Ascending aorta (tissue), 2 donors: ENCODE measurements around the gene PLCH2. TPM values are rescaled to one million over a fixed set of nuclear protein-coding genes. Genes with fewer than 3 reads are reported as not detected.

Experiments
- DNase-seq, 2 donors: peaks; one replicate each; pipeline ENCODE4 v3.0.0-alpha.2; 2019; ENCODE audit warnings: low spot score in 2 of 2
- H3K27ac ChIP-seq, 2 donors: fragments of 200-600 bp; sonication (generic); one replicate each; pipeline ENCODE4 v1.5.1; 2016 to 2017; ENCODE audit warnings: mild to moderate bottlenecking in 1 of 2
- H3K27me3 ChIP-seq: fragments of 200-600 bp; sonication (generic); one replicate; pipeline ENCODE4 v1.5.1; 2017
- H3K36me3 ChIP-seq, 2 donors: fragments of 200-600 bp; sonication (generic); one replicate each; pipeline ENCODE4 v1.5.1; 2016
- H3K4me1 ChIP-seq, 2 donors: fragments of 200-600 bp; sonication (generic); one replicate each; pipeline ENCODE4 v1.5.1; 2016 to 2017; ENCODE audit warnings: mild to moderate bottlenecking in 1 of 2
- H3K4me3 ChIP-seq, 2 donors: fragments of 200-600 bp; sonication (generic); one replicate each; pipeline ENCODE4 v1.5.1; 2016 to 2017; ENCODE audit warnings: mild to moderate bottlenecking in 1 of 2
- H3K9me3 ChIP-seq, 2 donors: fragments of 200-600 bp; sonication (generic); one replicate each; pipeline ENCODE4 v1.5.1; 2016
- intact Hi-C: fragments of 100-400 bp; cut with DNase I; formaldehyde crosslinking; loops from one replicate; pipeline ENCODE4 v1.15.1; 2023
- total RNA-seq: library from RNA; depleted of rRNA; stranded (reverse); fragments of >200 nt; gene quantifications from one replicate; pipeline ENCODE4 v1.1.0, GENCODE V29; 2016
- TF ChIP-seq, protein P1 (sequence below), 3 experiments: fragments of 200-600 bp in 2 of 3; fragments of 450-650 bp in 1 of 3; sonication (generic) in 2 of 3; IDR thresholded peaks; one replicate each; pipeline ENCODE4 v1.5.1; 2016 to 2019; ENCODE audit warnings: antibody characterized with exemption in 3 of 3, mild to moderate bottlenecking in 1 of 3, moderate library complexity in 1 of 3

PLCH2 gene
- total RNA-seq, 1 donor from 2014 or later, result not detected

DNA sequence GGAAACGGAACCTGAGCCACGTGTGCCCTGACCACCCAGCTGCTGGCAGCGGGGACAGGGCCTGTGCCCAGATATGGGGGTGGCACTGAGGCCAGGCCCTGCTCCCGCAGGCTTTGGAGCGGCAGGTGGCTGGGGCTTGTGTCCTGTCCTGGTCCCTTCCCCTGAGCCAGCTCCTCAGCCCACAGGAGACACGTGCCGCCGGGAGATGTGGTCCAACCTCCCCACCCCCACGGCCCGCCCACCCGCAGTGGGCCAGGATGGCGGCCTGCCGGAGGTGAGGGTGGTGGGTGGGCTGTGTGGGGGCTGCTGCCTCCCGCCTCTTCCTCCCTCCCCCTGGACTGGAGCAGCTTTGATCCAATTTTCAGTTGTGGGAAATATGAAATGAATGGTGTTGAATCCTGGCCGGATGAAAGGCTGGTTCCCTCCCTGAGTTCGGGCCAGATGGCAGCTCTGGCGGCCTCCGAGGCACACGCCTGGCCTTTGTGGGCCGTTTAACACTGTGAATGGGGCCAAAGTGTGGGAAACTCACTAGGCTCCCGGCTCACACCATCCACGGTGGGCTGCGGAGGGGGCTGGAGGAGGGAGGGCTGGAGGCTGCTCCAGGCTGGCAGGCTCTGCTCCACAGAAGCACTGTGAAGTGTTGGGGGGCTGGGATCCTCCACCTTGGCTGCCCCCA is 56.5 kb downstream of the PLCH2 start:
- Histone ChIP-seq H3K36me3 (no peaks in the 10 kb centered on the region), H3K9me3 (no peaks in the 10 kb centered on the region), H3K4me3 (no peak overlapping the region), H3K27me3 (no peaks in the 10 kb centered on the region), H3K4me1 (peaks cover 23 to 36% of the 10 kb centered on the region in 2 donors), H3K27ac (no peak overlapping the region)
- TF ChIP-seq, protein P1, sequence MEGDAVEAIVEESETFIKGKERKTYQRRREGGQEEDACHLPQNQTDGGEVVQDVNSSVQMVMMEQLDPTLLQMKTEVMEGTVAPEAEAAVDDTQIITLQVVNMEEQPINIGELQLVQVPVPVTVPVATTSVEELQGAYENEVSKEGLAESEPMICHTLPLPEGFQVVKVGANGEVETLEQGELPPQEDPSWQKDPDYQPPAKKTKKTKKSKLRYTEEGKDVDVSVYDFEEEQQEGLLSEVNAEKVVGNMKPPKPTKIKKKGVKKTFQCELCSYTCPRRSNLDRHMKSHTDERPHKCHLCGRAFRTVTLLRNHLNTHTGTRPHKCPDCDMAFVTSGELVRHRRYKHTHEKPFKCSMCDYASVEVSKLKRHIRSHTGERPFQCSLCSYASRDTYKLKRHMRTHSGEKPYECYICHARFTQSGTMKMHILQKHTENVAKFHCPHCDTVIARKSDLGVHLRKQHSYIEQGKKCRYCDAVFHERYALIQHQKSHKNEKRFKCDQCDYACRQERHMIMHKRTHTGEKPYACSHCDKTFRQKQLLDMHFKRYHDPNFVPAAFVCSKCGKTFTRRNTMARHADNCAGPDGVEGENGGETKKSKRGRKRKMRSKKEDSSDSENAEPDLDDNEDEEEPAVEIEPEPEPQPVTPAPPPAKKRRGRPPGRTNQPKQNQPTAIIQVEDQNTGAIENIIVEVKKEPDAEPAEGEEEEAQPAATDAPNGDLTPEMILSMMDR (IDR thresholded peaks at IDR 0.05), result no peak
- no peak for DNase-seq
- intact Hi-C loops, result no loop called here

DNA sequence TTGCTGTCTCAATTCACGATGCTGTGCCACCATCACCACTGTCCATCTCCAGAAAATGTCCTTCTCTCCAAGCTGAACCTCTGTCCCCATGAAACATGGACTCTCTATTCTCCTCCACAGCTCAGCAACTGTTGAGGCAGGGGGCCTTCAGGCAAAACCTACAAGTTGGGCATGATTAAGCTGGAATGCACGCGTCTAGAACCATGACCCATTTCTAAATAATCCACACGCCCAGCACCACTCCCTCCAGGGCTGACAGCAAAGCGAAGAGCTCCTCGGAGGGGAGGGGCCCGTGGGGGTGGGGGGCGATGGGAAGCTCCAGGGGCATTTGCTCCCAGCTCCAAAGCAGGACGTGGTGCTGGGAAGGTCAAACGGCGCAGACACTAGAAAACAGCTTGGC is 57.3 kb downstream of the PLCH2 start:
- Histone ChIP-seq H3K27ac (no peak overlapping the region), H3K4me1 (peaks cover 17 to 28% of the 10 kb centered on the region in 2 donors), H3K4me3 (no peak overlapping the region), H3K9me3 (no peaks in the 10 kb centered on the region), H3K36me3 (no peaks in the 10 kb centered on the region), H3K27me3 (no peaks in the 10 kb centered on the region)
- TF ChIP-seq, protein P1 (IDR thresholded peaks at IDR 0.05), result no peak
- no peak for DNase-seq
- intact Hi-C loops, result no loop called here

DNA sequence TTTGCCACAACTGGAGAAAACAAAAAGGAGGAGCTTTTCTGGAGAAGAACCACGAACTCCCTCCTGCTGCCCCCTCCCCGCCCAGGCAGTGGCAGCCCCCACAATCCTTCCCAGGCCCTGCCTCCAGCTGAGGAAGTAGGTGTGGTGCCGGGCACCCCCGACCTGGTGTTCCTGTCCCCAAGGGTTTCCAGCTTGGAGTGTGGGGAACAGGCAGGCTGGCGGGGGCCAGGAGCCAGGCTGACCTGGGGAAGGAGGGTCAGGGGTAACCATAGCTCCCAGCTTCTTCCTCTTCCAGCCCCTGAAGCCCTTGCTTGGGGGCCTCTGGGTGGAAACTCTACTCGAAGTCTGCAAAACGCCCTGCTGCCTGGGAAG is 58.2 kb downstream of the PLCH2 start:
- H3K4me1 ChIP-seq, result peaks cover 17 to 22% of the 10 kb centered on the region in 2 donors
- H3K9me3 ChIP-seq, result no peaks in the 10 kb centered on the region
- H3K4me3 ChIP-seq, result no peak overlapping the region
- no peaks in the 10 kb centered on the region for H3K36me3 ChIP-seq
- no peak overlapping the region for H3K27ac ChIP-seq
- no peak for DNase-seq
- TF ChIP-seq, protein P1 (IDR thresholded peaks at IDR 0.05), result no peak
- H3K27me3 ChIP-seq, result no peaks in the 10 kb centered on the region
- intact Hi-C loops, result no loop called here

DNA sequence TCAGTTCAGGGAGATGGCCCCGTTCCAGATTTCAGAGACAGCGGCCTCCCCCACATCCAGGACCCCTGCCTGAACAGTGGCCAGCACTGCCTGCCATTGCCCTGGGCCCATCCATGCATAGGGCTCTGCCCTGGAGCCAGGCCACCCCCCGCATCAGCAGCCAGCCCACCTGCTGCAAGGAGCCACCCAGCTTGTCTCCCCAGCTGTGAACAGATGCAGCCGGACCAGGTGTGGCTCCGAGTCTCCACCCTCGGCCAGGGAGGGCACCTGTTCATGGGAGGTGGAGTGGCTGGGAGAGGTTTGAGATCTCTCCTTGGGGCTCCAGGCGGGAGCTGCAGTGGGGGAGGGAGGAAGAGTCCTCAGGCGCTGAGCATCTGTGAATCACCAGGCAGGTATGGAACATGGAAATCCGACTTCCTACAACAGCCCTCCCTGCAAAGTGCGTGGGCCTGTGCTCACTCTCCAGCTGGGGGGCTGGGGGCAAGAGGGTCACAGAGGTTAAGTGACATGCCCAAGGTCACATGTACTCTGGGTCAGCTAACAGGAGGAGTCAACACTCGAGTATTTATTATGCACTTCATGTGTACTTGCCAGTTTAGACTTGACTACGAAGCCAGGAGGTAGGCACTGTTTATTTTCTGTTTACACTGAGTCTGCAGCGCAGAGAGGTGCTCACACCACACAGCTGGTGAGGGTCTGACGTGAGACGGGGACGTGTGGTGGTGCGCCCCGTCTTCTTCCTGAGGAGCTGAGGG is 58.8 kb downstream of the PLCH2 start:
- H3K9me3 ChIP-seq, result no peaks in the 10 kb centered on the region
- no peaks in the 10 kb centered on the region for H3K27me3 ChIP-seq
- TF ChIP-seq, protein P1 (IDR thresholded peaks at IDR 0.05), result no peak
- no peaks in the 10 kb centered on the region for H3K36me3 ChIP-seq
- no peak overlapping the region for H3K27ac ChIP-seq
- no peak for DNase-seq
- intact Hi-C loops, result no loop called here
- no peak overlapping the region for H3K4me3 ChIP-seq
- H3K4me1 ChIP-seq, result peaks cover 14 to 20% of the 10 kb centered on the region in 2 donors

DNA sequence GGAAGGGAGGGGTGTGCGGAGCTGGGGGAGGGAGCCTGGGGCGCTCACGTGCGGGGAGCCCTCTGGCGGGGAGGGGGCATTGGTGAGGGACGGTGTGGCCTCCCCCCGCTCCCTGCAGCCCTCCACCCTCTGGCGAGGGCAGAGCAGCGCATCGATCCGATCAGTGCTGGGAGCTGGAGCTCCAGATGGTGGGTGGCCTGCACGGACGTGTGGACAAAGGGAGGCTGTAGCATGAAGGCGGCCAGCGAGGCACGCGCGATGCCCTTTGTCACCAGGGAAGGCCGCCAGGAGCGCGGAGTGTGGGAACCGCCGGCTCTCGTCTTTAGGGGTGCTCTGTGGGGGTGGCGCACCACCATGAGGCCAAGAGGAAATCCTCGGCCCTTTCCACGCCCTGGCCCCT is 59.4 kb downstream of the PLCH2 start:
- TF ChIP-seq, protein P1 (IDR thresholded peaks at IDR 0.05), result no peak
- Histone ChIP-seq H3K9me3 (no peaks in the 10 kb centered on the region), H3K4me1 (peaks cover 8 to 16% of the 10 kb centered on the region in 2 donors), H3K36me3 (no peaks in the 10 kb centered on the region), H3K27me3 (peaks cover 2% of the 10 kb centered on the region), H3K27ac (no peak overlapping the region), H3K4me3 (no peak overlapping the region)
- intact Hi-C loops, result no loop called here
- no peak for DNase-seq
